PFSK-1 (cell line): Measurements from ENCODE around the gene CLIP3.

Experiments used
- FOXP2 ChIP-seq: optimal IDR thresholded peaks from 2 replicates; pipeline ENCODE3; 2011; ENCODE audit warnings: borderline replicate concordance, control low read depth, inconsistent platforms; ENCODE audit not compliant: insufficient read depth; ENCODE audit errors: extremely low read length, extremely low read depth
- POLR2AphosphoS5 ChIP-seq: IDR thresholded peaks from 2 replicates; pipeline ENCODE4 v1.6.1; 2012; ENCODE audit warnings: low read depth, mild to moderate bottlenecking, control low read depth, low read length, moderate library complexity
- REST ChIP-seq, 2 experiments: IDR thresholded peaks; 2 replicates each; pipeline versions ENCODE4 v1.6.1 to v1.8.0; 2011 to 2012; ENCODE audit warnings: low read depth in 2 of 2, low read length in 2 of 2, control low read depth in 1 of 2, inconsistent platforms in 1 of 2, mild to moderate bottlenecking in 1 of 2, moderate library complexity in 1 of 2; ENCODE audit not compliant: insufficient read depth in 1 of 2
- SIN3A ChIP-seq: IDR thresholded peaks from 2 replicates; pipeline ENCODE4 v1.6.1; 2012; ENCODE audit warnings: mild to moderate bottlenecking, low read length, moderate library complexity, borderline replicate concordance; ENCODE audit not compliant: insufficient read depth
- TAF1 ChIP-seq: IDR thresholded peaks from 2 replicates; pipeline ENCODE4 v1.6.1; 2012; ENCODE audit warnings: low read length, control low read depth, borderline replicate concordance; ENCODE audit not compliant: insufficient read depth

CLIP3 gene

GRCh38 chr19:35973487-35973886, 59.2 kb downstream of the CLIP3 start:
- TF ChIP-seq REST (IDR thresholded peaks at IDR 0.05; ENCODE audit: insufficient read depth in 1 of 2, low read depth in 2 of 2, low read length in 2 of 2) (peak; percentile 35 to 84; a peak in 2 of 4 replicates), FOXP2 (no peak)

- no peak for TF ChIP-seq TAF1
- no peak for TF ChIP-seq POLR2AphosphoS5
- TF ChIP-seq SIN3A = no peak
- TF ChIP-seq REST (IDR thresholded peaks at IDR 0.05; ENCODE audit: insufficient read depth in 1 of 2, low read depth in 2 of 2, low read length in 2 of 2) = no peak
- TF ChIP-seq FOXP2 = no peak
Observed at GRCh38 chr19:35966771-35967170, 65.9 kb downstream of the CLIP3 start.
